ENCODE measurements around the gene COX8A.

The COX8A gene

GRCh38 chr11:64021757-64022093 is 47.3 kb downstream of the COX8A start:
- no peak for DNase-seq (ENCODE audit: low spot score)

- no peak for DNase-seq (ENCODE audit: low spot score)
Observed at GRCh38 chr11:64022125-64022784, 47.8 kb downstream of the COX8A start.

- no peak for DNase-seq (ENCODE audit: low spot score)
Observed at GRCh38 chr11:64023712-64024710, 49.6 kb downstream of the COX8A start.

GRCh38 chr11:64025205-64025604 is 50.8 kb downstream of the COX8A start:
- no peak for DNase-seq (ENCODE audit: low spot score)
